Measurements from ENCODE around the gene APBA3. TPM values are rescaled to one million over a fixed set of nuclear protein-coding genes. Genes with fewer than 3 reads are reported as not detected.

APBA3 gene
- polyA plus RNA-seq, 2 of the 4 experiments (the other 2 are of a cell fraction): 5.5 to 10.0 TPM

- no peak overlapping the region for H3K4me2 ChIP-seq
- FAIRE-seq (no peak), DNase-seq (ENCODE audit: low read depth in 1 of 2, low spot score in 1 of 2) (no peak), ATAC-seq (no peak)
- no peak overlapping the region for H3K4me3 ChIP-seq
- TF ChIP-seq NFE2L2 (conservative IDR thresholded peaks at IDR 0.05; ENCODE audit: low read length) (no peak), ZNF302 (CRISPR knock-in tag; IDR thresholded peaks at IDR 0.05) (no peak), RFX5 (IDR thresholded peaks at IDR 0.05) (no peak), NPAS2 (CRISPR knock-in tag; IDR thresholded peaks at IDR 0.05; ENCODE audit: borderline replicate concordance) (no peak), KDM1A (IDR thresholded peaks at IDR 0.05; ENCODE audit: low read depth) (no peak), TFCP2L1 (CRISPR knock-in tag; IDR thresholded peaks at IDR 0.05) (no peak), ZC3H11A (IDR thresholded peaks at IDR 0.05) (no peak), E2F6 (IDR thresholded peaks at IDR 0.05; ENCODE audit: borderline replicate concordance, low read depth) (no peak), RCOR1 (IDR thresholded peaks at IDR 0.05; ENCODE audit: low read depth, low read length) (no peak), GATA3 (IDR thresholded peaks at IDR 0.05; ENCODE audit: borderline replicate concordance) (no peak), MYC (IDR thresholded peaks at IDR 0.05; ENCODE audit: borderline replicate concordance, low read length) (no peak), REST (IDR thresholded peaks at IDR 0.05) (no peak), CEBPB (IDR thresholded peaks at IDR 0.05) (no peak), USF2 (IDR thresholded peaks at IDR 0.05) (no peak), SREBF2 (IDR thresholded peaks at IDR 0.05) (no peak), EHF (CRISPR knock-in tag; IDR thresholded peaks at IDR 0.05) (no peak), POLR2AphosphoS2 (conservative IDR thresholded peaks at IDR 0.05; ENCODE audit: low read length) (no peak), HMGXB4 (CRISPR knock-in tag; IDR thresholded peaks at IDR 0.05; ENCODE audit: borderline replicate concordance) (no peak), MAFK (IDR thresholded peaks at IDR 0.05; ENCODE audit: partially characterized antibody) (no peak), JUN (IDR thresholded peaks at IDR 0.05) (no peak)
- H3K4me1 ChIP-seq: no peaks in the 10 kb centered on the region
- peaks cover 16% of the 10 kb centered on the region; the same call in 2 of the 3 replicates for H3K9me3 ChIP-seq
- ChIA-PET POLR2A (no interaction called here), CTCF (interaction anchor here (0.6 to 1.5 kb wide), 4 partner anchors 25 to 480 kb away, joined by 3 to 5 read pairs (median 3); no protein-coding TSS in a partner anchor)
- no peak overlapping the region for H3K27ac ChIP-seq
- 56% methylated on average over 2 of the region's 2 CpGs for WGBS (ENCODE audit: missing lambda C conversion rate)
Measured at GRCh38 chr19:3796358-3796757, 34.9 kb upstream of the APBA3 start.

GRCh38 chr19:3793799-3794198 is 32.3 kb upstream of the APBA3 start:
- CTCF ChIA-PET: interaction anchor here (0.6 to 1.5 kb wide), 3 partner anchors 15 to 88 kb away, joined by 3 to 5 read pairs (median 4); no protein-coding TSS in a partner anchor
- no peak overlapping the region for H3K4me3 ChIP-seq
- ATAC-seq (no peak), FAIRE-seq (no peak), DNase-seq (ENCODE audit: low read depth in 1 of 2, low spot score in 1 of 2) (no peak)
- H3K4me2 ChIP-seq: no peak overlapping the region
- POLR2A ChIA-PET: no interaction called here
- no peak for TF ChIP-seq CBX8 (IDR thresholded peaks at IDR 0.05)
- no peak for TF ChIP-seq ZSCAN20 (CRISPR knock-in tag; IDR thresholded peaks at IDR 0.05)
- TF ChIP-seq MAFK (IDR thresholded peaks at IDR 0.05; ENCODE audit: partially characterized antibody): no peak
- no peak for TF ChIP-seq CHD4 (IDR thresholded peaks at IDR 0.05; ENCODE audit: borderline replicate concordance)
- no peak for TF ChIP-seq RFX5 (IDR thresholded peaks at IDR 0.05)
- no peak for TF ChIP-seq KDM1A (IDR thresholded peaks at IDR 0.05; ENCODE audit: low read depth)
- no peak for TF ChIP-seq EHF (CRISPR knock-in tag; IDR thresholded peaks at IDR 0.05)
- WGBS (ENCODE audit: missing lambda C conversion rate): 57% methylated on average over 3 of the region's 3 CpGs
- no peak overlapping the region for H3K27ac ChIP-seq
- H3K9me3 ChIP-seq: peaks cover 16% of the 10 kb centered on the region; the same call in 2 of the 3 replicates
- no peaks in the 10 kb centered on the region for H3K4me1 ChIP-seq

Data from A549 (cell line).